GM19372 (cell line): Measurements from ENCODE around the gene ACADL.

Experiments
- ATAC-seq: cut with Tn5 transposase; IDR thresholded peaks from one replicate; pipeline ENCODE4 v1.9.1; 2021; ENCODE audit warnings: mild to moderate bottlenecking, low read depth, moderate library complexity; ENCODE audit not compliant: unreplicated experiment

ACADL gene

DNA sequence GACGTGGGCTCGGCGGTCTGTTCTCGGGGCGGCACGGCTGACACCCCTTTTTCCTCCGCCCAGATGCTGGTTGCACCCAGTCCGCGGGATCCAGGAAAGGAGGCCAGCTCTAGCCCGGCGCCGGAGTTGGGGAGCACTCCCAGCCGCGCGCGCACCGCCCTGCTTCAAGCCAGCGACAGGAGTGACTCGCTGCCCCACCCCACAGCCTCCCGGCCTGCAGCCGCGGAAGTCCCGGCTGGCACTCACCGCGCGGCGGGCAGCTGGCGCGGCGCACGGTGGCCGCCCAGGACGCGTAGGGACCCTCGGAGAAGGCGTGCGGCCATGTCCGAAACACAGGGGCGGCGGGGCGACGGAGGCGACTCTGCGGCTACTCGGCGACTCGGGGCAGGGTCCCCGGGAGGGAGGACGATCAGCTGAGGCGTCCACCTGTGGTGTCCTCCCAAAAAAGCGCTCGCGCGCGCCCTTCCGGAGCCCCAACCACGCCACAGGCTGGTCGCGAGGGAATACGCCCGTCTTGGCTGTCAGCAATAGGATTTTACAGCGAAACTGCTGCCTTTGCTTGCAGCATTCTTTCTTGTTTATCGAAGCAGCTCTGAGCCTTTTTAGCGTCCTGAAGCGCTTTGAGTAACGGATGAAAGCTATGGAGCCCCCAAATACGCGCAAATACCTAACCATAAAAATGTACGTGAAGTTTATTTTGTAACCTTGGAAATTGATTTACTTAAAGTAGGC is at the start of gene ACADL:
TSS of gene ACADL (minus strand) at position 507 of the 732 bp plus-strand sequence. CDS start at position 323, 184 bp downstream.
- peak; percentile 63 for ATAC-seq

GRCh38 chr2:210271300-210271699 is 46.1 kb upstream of the ACADL start:
- ATAC-seq, result no peak

GRCh38 chr2:210269148-210269547 is 43.9 kb upstream of the ACADL start:
- no peak for ATAC-seq

- ATAC-seq, result no peak
Measured at GRCh38 chr2:210268281-210268680, 43.0 kb upstream of the ACADL start.

- no peak for ATAC-seq
Measured at GRCh38 chr2:210267698-210268097, 42.5 kb upstream of the ACADL start.

- ATAC-seq, result no peak
Measured at GRCh38 chr2:210264282-210264681, 39.0 kb upstream of the ACADL start.

GRCh38 chr2:210263841-210264240 is 38.6 kb upstream of the ACADL start:
- ATAC-seq, result no peak

- no peak for ATAC-seq
Measured at GRCh38 chr2:210262036-210262435, 36.8 kb upstream of the ACADL start.

- ATAC-seq, result no peak
Measured at GRCh38 chr2:210259687-210260086, 34.4 kb upstream of the ACADL start.

DNA sequence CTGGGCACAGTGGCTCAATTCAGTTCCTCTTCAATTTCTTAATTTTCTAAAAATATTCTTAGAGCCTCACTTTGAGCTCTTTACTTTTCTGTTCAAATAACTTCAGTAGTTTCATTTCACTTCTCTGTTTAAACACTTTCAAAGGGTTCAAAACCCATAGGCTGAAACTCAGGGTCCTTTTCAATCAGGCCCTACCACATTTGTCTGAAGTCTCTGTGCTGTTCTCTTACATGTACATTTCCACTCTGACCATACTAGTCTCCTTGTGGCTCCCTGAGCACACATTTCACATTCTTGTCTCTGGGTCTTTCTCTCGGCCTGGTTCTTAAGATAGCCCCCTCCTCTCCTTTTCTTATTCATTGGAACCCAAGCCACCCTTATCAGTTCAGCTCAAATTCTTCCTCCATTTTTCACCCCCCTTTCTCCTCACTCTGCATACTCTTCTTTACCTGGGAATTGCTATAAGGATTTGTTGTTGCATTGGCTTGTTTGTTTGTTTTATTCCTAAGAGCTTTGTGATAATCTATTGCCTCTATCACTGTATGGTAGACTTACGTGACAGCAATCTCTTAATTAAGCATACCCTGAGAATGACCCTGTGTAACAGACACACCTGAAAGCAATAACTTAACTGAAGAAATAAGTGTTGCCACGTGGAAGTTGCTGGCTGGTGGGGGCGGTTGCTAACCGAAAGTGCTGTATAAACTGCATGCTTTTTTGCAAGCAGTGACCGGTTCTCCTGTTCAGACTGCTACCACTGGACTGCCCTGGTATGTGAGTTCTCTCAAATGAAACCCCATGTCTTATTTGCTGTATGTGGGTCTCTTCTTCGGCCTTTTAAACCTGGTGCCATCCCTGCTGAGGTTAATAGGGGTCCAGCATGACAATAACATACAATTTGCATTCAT is 27.7 kb upstream of the ACADL start:
- ATAC-seq, result no peak

- ATAC-seq, result no peak
Measured at GRCh38 chr2:210250622-210251021, 25.4 kb upstream of the ACADL start.

GRCh38 chr2:210233487-210233886 is 8.2 kb upstream of the ACADL start:
- no peak for ATAC-seq

DNA sequence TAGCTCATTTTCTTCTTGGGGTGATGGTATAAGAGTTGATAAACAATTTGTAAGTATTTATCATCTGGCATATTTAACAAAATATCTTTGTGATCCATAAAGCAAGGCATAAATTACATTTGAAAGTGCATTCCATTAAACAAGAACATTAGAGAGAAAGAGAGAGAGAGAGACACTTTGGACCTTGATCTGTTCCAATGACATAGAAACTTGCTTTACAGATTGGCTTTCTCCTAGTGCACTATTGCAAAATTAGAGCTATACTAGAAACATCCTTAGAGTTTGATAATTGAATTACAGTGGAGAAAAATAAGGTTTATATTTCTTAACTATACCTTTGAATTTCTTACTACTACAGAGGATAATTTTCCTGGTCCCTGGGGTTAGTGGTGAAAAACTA is 5.7 kb upstream of the ACADL start:
- no peak for ATAC-seq

DNA sequence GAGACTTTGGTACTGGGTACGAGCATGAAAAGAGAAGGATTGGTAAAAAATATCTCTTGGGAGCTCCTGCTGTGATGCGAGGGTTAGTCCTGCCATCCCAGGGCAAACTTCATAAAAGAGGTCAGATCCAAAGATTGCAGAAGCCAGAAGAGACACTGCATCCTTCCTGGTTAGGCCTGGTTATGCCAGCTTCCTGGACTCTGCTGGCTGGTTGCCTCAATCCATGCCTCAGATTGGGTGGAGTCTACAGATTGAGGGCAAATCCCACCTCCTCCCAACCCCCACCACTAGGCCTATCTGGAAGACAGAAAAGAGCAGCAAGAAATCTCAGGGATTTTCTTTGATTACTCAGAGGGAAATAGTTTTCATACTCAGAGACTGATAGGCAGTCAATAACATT is 5.3 kb upstream of the ACADL start:
- no peak for ATAC-seq

DNA sequence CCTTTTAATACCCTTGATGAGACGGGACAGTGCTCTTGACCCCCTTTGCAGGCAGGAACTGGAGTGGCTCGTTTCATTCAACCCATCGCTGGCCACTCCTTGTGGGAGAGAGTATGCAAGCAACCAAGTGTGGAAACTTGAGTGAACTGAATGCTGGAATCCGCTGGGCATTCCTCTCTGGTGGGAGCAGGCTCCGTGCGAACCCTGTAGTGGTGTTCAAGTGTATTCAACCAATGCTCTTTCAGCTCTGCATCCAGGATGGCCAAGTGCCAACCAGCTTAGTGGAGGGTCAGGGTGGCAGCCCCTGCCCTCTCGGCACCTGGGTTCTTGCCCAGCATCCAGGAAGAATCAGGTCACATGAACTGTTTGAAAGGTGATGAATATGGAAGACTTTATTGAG is 3.3 kb upstream of the ACADL start:
- no peak for ATAC-seq

DNA sequence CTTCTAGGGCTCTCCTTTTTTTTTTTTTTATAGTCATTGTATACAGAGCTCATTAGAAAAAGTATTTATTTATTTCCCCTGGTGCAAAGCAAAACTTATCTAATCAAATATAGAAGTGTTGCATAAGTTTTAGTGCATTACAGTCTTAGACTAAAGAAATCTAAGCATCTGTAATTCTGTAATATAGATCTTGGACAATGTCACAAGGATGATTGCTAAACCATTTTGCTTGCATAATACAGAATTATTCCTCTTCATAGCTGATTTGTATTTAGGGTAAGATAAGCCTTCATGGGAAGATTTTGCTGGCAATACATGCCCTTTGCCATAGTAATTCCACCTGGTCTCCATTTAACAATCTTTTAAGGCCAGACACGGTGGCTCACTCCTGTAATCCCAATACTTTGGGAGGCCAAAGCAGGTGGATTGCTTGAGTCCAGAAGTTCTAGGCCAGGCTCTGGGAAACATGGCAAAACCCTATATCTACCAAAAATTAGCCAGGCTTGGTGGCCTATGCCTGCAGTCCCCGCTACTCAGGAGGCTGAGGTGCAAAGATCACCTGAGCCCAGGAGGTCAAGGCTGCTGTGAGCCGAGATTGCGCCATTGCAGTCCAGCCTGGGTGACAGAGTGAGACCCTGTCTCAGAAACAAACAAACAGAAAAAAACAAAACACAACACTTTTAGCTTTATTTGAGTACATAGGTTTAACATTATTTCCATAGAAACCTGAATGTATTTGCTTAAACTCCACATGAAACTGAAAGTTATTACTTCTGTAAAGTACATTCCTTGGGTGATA is 2.2 kb upstream of the ACADL start:
- no peak for ATAC-seq

DNA sequence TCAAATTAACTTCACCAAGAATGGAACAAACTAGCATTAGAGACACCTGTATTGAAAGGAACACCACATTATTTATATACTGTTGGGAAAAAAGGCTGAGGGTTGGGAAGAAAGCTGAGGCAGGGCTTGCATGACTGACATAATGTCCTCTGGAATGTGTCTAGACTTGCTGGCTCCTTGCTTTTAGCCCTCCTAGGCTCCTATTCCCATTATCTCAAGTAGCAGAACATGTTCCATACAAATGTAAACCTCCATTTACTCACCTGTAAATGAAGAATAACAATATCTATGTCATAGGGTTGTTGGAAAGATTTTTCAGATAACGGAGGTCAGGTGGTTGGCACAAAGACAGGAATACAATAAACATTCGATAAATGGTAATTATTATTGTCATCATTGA is 976 bp upstream of the ACADL start:
- ATAC-seq, result no peak

DNA sequence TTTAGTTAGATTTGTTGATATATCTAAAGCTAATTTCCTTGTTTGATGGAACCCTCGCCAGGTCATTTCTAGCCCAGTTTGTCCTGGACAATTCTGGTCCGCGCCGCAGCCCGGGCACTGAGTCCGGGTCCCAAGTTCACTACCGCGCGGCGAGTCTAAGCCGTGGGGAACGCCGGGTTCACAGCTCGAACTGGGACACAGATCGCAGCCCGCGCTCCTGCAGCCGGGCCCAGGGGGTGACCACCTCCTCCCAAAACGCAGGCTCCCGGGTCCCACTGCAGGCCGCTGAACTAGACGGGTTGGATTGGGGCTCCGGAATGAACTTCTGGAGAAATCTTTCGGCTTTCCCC is 681 bp downstream of the ACADL start:
- ATAC-seq, result peak; percentile 19

DNA sequence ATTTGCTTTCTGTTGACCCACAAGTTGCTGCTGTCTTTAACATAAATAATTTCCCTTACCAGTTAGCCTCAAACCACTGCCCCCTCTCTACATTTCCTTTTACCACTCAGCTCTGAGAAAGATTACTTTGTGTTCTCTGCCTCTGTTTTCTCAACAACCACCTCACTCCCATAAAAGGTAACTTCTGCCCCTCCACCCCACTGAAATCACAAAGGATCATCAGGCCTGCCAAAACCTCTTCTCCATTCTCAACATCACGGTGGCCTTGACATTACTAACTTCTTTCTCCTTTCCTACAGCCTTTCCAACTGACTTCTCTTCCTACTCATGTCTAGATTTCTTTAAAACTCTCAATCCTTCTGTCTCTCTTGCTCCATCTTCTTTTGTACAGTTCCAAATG is 10.1 kb downstream of the ACADL start:
- ATAC-seq, result no peak

- no peak for ATAC-seq
Measured at GRCh38 chr2:210210185-210210584, 15.1 kb downstream of the ACADL start.

DNA sequence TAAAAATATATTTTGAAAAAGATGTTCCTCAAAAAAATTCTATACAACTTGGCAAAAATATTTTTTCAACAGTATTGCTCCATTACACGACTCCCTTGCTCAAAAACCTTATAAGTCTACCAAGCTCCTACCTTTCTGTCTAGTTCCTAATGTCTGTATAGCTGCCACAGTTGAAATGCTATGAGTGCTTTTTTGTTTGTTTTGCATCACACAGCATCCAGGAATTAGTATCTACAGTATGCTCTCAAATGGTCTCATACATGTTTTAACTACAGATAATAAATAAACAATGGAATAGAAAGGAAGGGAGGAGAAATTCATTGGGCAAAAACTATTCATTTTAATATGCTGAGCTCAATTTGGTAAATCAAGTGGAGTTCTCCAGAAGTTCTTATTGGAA is 17.3 kb downstream of the ACADL start:
- no peak for ATAC-seq
